Nephron progenitor cell (in vitro differentiated cells): ENCODE measurements around the gene COMMD1.
"Not testable (repeated sequence)": the region's sequence is repeated elsewhere in the genome, so short reads cannot be mapped to it uniquely, and the experiment has no call there.

ENCODE experiments used
- DNase-seq: peaks from one replicate; pipeline ENCODE4 v3.0.0; 2021
- H3K27ac Mint-ChIP-seq: 2 replicates; pipeline ENCODE4 v1.8.0; 2021; ENCODE audit warnings: mild to moderate bottlenecking, moderate library complexity, mixed read lengths
- H3K27me3 Mint-ChIP-seq: 2 replicates; pipeline ENCODE4 v1.8.0; 2021; ENCODE audit warnings: mild to moderate bottlenecking, low read depth, mixed read lengths; ENCODE audit not compliant: poor library complexity
- H3K36me3 Mint-ChIP-seq: 2 replicates; pipeline ENCODE4 v1.8.0; 2021; ENCODE audit warnings: low read depth, mixed read lengths
- H3K4me1 Mint-ChIP-seq: 2 replicates; pipeline ENCODE4 v1.8.0; 2021; ENCODE audit warnings: mixed read lengths
- H3K4me3 Mint-ChIP-seq: 2 replicates; pipeline ENCODE4 v1.8.0; 2021; ENCODE audit warnings: mild to moderate bottlenecking, moderate library complexity, mixed read lengths
- H3K9me3 Mint-ChIP-seq: 2 replicates; pipeline ENCODE4 v1.8.0; 2021; ENCODE audit warnings: mild to moderate bottlenecking, moderate library complexity, mixed read lengths
- CTCF ChIP-seq: fragments of 200-600 bp; sonication (generic); IDR thresholded peaks from 2 replicates; pipeline ENCODE4 v1.5.0; 2021; ENCODE audit warnings: antibody characterized with exemption

The COMMD1 gene

GRCh38 chr2:61949458-61949713 lies 43.9 kb downstream of the COMMD1 start:
- peak overlapping the region; percentile 98 for H3K27ac Mint-ChIP-seq
- no peak for TF ChIP-seq CTCF
- peaks cover 25% of the 10 kb centered on the region for H3K9me3 Mint-ChIP-seq
- no peaks in the 10 kb centered on the region for H3K27me3 Mint-ChIP-seq
- H3K4me3 Mint-ChIP-seq: no peak overlapping the region
- peaks cover 44% of the 10 kb centered on the region for H3K4me1 Mint-ChIP-seq
- H3K36me3 Mint-ChIP-seq: peaks cover 30% of the 10 kb centered on the region
- no peak for DNase-seq

DNA sequence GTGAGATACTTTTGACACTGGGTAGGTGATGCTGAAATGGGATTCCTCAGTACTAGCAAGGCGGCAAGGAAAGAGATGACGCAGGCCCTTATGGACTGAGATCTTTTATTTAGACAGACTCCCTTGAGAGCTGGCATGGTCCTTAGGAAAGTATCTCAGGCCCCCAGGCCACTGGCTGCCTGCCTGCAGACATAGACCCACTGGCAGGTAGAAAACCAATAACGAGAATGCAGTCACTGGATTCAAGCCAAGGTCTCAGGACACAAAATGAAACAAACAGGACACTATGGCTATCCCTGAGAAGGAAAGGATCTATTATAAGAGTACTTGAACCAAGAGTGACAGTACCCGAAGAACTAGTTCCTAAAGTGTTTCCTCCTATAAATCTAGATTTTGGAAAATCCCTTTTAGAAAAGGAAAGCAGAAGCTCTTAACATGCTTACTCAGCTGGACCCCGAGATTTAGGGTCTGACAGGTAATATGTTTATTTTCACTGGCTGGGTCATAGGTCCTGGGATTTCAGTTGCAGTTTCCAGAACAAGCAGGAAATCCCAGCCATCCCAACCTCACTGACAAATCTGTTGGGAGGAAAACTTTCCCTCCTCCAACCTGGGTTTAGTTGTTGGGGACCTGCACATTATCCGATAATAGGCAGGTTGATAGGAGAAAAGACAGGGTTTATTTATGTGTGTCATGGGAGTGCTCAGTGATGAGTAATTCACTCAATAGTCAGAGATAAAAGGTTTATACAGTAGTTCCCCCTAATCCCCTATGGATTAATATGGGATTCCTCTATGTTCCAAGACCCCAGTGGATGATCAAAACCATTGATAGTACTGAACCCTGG lies 44.5 kb downstream of the COMMD1 start:
- Mint-ChIP-seq H3K27me3 (no peaks in the 10 kb centered on the region), H3K27ac (peak overlapping the region; percentile 98), H3K36me3 (peaks cover 25% of the 10 kb centered on the region), H3K4me3 (peak overlapping the region; percentile 36), H3K9me3 (peaks cover 25% of the 10 kb centered on the region), H3K4me1 (peaks cover 44% of the 10 kb centered on the region)
- TF ChIP-seq CTCF: no peak
- no peak for DNase-seq

GRCh38 chr2:61950571-61951315 lies 45.3 kb downstream of the COMMD1 start:
- Mint-ChIP-seq H3K9me3 (peaks cover 25% of the 10 kb centered on the region), H3K36me3 (peaks cover 25% of the 10 kb centered on the region), H3K27ac (peak overlapping the region; percentile 98), H3K4me1 (peaks cover 39% of the 10 kb centered on the region), H3K4me3 (peak overlapping the region; percentile 14), H3K27me3 (no peaks in the 10 kb centered on the region)
- DNase-seq: no peak
- no peak for TF ChIP-seq CTCF

DNA sequence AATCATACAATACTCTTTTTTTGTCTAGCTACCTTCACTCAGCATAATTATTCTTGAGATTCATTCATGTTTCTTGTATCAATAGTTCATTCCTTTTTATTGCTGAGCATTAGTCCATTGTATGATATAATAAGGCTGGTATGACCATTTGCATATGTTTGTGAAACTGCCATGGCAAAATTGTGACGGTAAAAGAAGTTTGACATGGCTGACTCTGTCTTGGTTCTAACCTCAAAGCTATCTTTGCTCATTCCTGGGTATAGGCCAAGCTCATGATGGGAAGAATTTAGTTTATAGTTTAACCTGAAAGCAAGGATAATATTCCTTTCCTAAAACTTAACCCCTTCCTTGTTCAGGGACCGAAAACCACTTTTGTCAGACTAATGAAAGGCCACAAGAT lies 46.4 kb downstream of the COMMD1 start:
- peaks cover 25% of the 10 kb centered on the region for H3K36me3 Mint-ChIP-seq
- no peak for TF ChIP-seq CTCF
- H3K27me3 Mint-ChIP-seq: no peaks in the 10 kb centered on the region
- no peak for DNase-seq
- no peak overlapping the region for H3K27ac Mint-ChIP-seq
- H3K4me1 Mint-ChIP-seq: peaks cover 33% of the 10 kb centered on the region
- H3K4me3 Mint-ChIP-seq: no peak overlapping the region
- H3K9me3 Mint-ChIP-seq: peaks cover 25% of the 10 kb centered on the region

- no peaks in the 10 kb centered on the region for H3K27me3 Mint-ChIP-seq
- H3K4me1 Mint-ChIP-seq: peaks cover 36% of the 10 kb centered on the region
- TF ChIP-seq CTCF: no peak
- no peak for DNase-seq
- no peak overlapping the region for H3K27ac Mint-ChIP-seq
- peaks cover 25% of the 10 kb centered on the region for H3K9me3 Mint-ChIP-seq
- H3K36me3 Mint-ChIP-seq: peaks cover 25% of the 10 kb centered on the region
- H3K4me3 Mint-ChIP-seq: no peak overlapping the region
Observed at GRCh38 chr2:61952288-61952687, 46.8 kb downstream of the COMMD1 start.

DNA sequence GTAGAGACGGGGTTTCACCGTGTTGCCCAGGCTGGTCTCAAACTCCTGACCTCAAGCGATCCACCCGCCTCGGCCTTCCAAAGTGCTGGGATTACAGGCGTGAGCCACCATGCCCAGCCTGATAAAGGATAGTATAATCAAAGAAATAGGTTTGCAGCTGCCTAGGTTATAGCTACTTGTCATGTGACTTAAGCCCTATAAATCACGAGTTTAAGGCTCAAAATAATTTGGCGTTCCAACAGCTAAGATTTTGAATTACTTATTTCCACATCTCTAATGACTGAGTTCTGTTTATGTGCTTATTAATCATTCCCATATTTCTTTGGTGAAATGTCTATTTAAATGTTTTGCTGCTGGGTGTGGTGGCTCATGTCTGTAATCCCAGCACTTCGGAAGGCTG lies 49.4 kb downstream of the COMMD1 start:
- DNase-seq, H3K4me3 Mint-ChIP-seq, H3K27ac Mint-ChIP-seq, H3K27me3 Mint-ChIP-seq: not testable (repeated sequence)
- H3K36me3 Mint-ChIP-seq: peaks cover 38% of the 10 kb centered on the region
- H3K9me3 Mint-ChIP-seq: peaks cover 37% of the 10 kb centered on the region
- peaks cover 26% of the 10 kb centered on the region for H3K4me1 Mint-ChIP-seq
